ENCODE measurements around the gene GPR4.

The GPR4 gene

DNA sequence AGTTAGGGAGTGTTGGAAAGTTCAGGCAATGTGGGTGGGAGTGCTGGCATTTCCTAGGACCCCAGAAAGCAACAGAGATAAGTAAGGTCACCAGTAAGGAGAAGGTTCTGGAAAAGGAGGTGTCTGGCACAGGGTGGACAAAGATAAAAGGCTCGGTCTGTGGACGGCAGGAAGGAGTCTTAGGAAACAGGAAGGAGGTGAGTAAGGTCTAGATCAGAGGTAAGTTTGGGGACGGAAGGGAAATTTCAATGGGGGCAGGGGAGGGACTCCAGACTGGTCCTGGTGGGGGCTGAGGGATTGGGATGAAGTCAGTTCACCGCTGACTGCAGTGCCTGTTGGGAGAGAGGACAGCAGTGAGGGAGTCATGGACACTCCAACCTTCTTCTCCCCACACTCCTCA lies 9.6 kb downstream of the GPR4 start:
- H3K27me3 ChIP-seq (ENCODE audit: control insufficient read depth, insufficient read depth, low read length), result peaks cover 9% of the 10 kb centered on the region
- no peak overlapping the region for H3K4me3 ChIP-seq (ENCODE audit: low read length)
- no peak overlapping the region for H3K9ac ChIP-seq (ENCODE audit: low read length)
- no peaks in the 10 kb centered on the region for H3K4me1 ChIP-seq (ENCODE audit: control insufficient read depth, insufficient read depth, low read length)
- H3K36me3 ChIP-seq (ENCODE audit: control insufficient read depth, insufficient read depth, low read length), result no peaks in the 10 kb centered on the region
- H3K27ac ChIP-seq (ENCODE audit: low read depth, low read length), result no peak overlapping the region

DNA sequence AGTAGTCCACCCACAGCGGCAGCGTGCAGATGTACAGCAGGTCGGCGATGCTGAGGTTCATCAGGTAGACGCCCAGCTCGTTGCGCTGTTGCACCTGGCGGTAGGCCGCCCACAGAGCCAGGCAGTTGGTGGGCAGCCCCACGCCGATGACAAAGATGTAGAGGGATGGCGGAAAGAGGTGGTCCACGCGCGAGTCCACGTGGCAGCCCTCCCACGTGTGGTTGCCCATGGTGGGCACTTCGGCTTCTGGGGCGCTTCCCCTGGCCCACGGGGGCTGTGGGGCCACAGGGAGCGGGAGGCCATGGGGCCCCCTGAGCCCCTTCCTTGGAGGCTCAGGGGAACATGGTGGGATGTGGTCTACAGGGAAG lies 10.4 kb downstream of the GPR4 start:
- H3K36me3 ChIP-seq (ENCODE audit: control insufficient read depth, insufficient read depth, low read length), result no peaks in the 10 kb centered on the region
- H3K4me3 ChIP-seq (ENCODE audit: low read length), result no peak overlapping the region
- peaks cover 9% of the 10 kb centered on the region for H3K27me3 ChIP-seq (ENCODE audit: control insufficient read depth, insufficient read depth, low read length)
- no peaks in the 10 kb centered on the region for H3K4me1 ChIP-seq (ENCODE audit: control insufficient read depth, insufficient read depth, low read length)
- no peak overlapping the region for H3K9ac ChIP-seq (ENCODE audit: low read length)
- H3K27ac ChIP-seq (ENCODE audit: low read depth, low read length), result no peak overlapping the region

DNA sequence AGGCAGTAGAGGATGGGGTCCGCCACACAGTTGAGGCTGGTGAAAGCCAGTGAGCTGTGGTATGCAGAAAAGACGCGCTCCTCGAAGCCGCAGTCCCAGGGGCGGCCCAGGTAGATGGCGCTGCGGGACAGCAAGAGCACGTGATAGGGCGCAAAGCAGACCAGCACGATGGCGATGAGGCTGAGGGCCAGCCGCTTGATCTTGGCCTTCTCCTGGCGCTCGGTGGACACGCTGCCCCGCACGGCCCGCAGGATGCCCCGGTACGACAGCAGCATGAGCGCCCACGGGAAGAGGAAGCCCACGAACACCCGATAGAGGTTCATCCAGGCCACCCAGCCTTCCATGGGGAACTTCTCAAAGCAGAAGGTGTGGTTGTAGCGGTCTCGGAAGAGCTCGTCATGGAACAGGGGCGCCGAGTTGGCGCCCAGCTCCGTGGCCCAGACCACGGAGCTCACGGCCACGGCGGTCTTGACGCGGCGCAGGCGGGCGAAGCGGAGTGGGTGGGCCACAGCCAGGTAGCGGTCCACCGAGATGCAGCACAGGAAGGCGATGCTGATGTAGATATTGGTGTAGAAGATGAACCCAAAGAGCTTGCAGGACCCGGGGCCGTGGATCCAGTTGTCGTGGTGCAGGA lies 10.9 kb downstream of the GPR4 start:
- H3K4me3 ChIP-seq (ENCODE audit: low read length), result no peak overlapping the region
- peaks cover 9% of the 10 kb centered on the region for H3K27me3 ChIP-seq (ENCODE audit: control insufficient read depth, insufficient read depth, low read length)
- no peaks in the 10 kb centered on the region for H3K36me3 ChIP-seq (ENCODE audit: control insufficient read depth, insufficient read depth, low read length)
- no peak overlapping the region for H3K9ac ChIP-seq (ENCODE audit: low read length)
- no peak overlapping the region for H3K27ac ChIP-seq (ENCODE audit: low read depth, low read length)
- no peaks in the 10 kb centered on the region for H3K4me1 ChIP-seq (ENCODE audit: control insufficient read depth, insufficient read depth, low read length)

DNA sequence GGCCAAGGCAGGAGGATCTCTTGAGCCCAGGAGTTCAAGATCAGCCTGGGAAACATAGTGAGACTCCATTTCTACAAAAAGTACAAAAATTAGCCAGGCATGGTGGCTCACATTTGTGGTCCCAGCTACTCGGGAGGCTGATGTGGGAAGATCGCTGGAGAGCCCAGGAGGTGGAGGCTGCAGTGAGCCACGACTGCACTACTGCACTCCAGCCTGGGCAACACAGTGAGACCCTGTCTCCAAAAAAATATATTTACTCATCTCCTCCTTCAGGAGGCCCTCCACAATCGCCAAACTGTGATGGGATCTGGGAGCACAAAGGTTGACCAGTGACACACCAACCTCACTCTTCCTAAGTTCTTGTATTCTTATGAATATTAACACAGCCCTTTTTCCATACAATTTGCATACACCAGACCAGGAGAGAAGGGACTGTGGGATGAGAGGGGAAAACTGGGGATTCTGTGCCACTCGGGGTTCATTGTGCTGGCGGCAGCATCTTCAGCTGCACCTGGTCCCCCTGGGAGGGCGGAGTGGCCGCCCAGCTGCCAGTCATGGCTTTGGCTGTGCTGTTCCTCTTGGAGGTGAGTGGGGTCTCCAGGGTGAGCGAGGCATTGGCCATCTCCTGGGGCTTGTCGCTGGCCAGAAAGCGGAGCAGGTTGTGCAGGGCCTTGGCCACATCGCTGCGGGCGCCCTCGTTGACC lies 11.6 kb downstream of the GPR4 start:
- H3K36me3 ChIP-seq (ENCODE audit: control insufficient read depth, insufficient read depth, low read length), result no peaks in the 10 kb centered on the region
- no peak overlapping the region for H3K4me3 ChIP-seq (ENCODE audit: low read length)
- no peaks in the 10 kb centered on the region for H3K4me1 ChIP-seq (ENCODE audit: control insufficient read depth, insufficient read depth, low read length)
- peaks cover 9% of the 10 kb centered on the region for H3K27me3 ChIP-seq (ENCODE audit: control insufficient read depth, insufficient read depth, low read length)
- no peak overlapping the region for H3K9ac ChIP-seq (ENCODE audit: low read length)
- no peak overlapping the region for H3K27ac ChIP-seq (ENCODE audit: low read depth, low read length)

DNA sequence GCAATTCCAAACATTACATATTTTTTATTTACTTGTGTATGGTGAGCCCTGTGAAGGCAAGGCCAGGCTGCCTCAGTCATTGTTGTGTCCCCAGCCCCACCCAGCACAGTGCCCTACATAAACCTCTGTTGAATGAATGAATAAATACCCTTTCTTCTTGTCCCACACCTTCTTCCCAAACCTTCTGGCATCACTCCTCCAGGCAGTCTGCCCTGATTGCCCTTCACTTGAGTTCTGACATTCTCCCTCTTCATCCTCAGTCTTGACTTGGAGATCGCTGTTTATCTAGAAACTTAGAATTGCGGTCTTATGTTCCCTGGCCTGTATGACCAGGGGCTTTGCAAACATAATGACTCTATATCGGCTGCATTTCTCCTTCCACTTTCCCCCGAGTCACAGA lies 12.2 kb downstream of the GPR4 start:
- peaks cover 9% of the 10 kb centered on the region for H3K27me3 ChIP-seq (ENCODE audit: control insufficient read depth, insufficient read depth, low read length)

DNA sequence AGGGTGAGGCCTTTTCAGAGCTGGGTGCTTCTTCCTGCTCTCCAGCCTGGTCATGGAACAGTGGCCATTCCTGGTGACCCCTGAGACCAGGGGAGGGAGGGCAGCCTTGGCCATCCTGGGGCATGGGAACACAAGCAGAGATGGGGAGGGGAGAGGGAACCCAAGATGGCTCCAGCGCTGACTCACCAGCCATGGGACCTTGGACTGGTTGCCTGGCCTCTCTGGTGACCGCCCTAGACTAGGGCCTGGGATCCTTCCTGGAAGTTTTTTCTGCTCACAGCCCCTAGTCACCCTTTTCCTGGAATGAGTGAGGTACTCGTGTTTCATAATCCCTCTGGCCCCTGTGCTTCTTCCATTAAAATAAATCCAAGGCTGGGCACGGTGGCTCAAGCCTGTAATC lies 14.1 kb downstream of the GPR4 start:
- peaks cover 9% of the 10 kb centered on the region for H3K27me3 ChIP-seq (ENCODE audit: control insufficient read depth, insufficient read depth, low read length)
- H3K4me3 ChIP-seq (ENCODE audit: low read length), result no peak overlapping the region
- no peak overlapping the region for H3K9ac ChIP-seq (ENCODE audit: low read length)
- H3K4me1 ChIP-seq (ENCODE audit: control insufficient read depth, insufficient read depth, low read length), result no peaks in the 10 kb centered on the region
- H3K36me3 ChIP-seq (ENCODE audit: control insufficient read depth, insufficient read depth, low read length), result no peaks in the 10 kb centered on the region
- H3K27ac ChIP-seq (ENCODE audit: low read depth, low read length), result no peak overlapping the region

More for the DNA sequence above, 12.2 kb downstream of the GPR4 start:
- no peaks in the 10 kb centered on the region for H3K4me1 ChIP-seq (ENCODE audit: control insufficient read depth, insufficient read depth, low read length)
- H3K27ac ChIP-seq (ENCODE audit: low read depth, low read length), result no peak overlapping the region
- H3K9ac ChIP-seq (ENCODE audit: low read length), result no peak overlapping the region
- H3K4me3 ChIP-seq (ENCODE audit: low read length), result no peak overlapping the region
- H3K36me3 ChIP-seq (ENCODE audit: control insufficient read depth, insufficient read depth, low read length), result no peaks in the 10 kb centered on the region

DNA sequence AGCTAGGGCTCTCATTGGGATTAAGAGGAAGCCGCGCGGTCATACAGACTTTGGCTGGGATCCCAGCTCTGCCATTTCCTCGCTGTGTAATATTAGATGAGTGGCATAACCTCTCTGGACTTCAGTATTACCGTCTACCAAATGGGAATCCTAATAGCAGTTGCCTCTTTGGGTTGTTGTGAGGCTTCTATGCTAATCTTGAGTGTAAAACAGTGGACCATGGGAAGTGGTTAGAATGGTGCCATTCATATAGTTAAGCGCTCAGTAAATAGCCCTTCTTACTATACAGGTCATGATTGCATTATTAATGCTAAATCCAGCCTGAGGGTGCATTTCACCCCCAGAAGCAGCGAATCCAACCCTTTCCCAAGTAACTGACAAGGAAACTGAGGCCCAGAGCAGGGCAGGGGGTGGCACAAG lies 16.8 kb downstream of the GPR4 start:
- Histone ChIP-seq H3K36me3 (ENCODE audit: control insufficient read depth, insufficient read depth, low read length) (peaks cover 6% of the 10 kb centered on the region), H3K27me3 (ENCODE audit: control insufficient read depth, insufficient read depth, low read length) (no peaks in the 10 kb centered on the region), H3K4me1 (ENCODE audit: control insufficient read depth, insufficient read depth, low read length) (no peaks in the 10 kb centered on the region), H3K9ac (ENCODE audit: low read length) (peak overlapping the region; percentile 61), H3K4me3 (ENCODE audit: low read length) (peak overlapping the region; percentile 73), H3K27ac (ENCODE audit: low read depth, low read length) (peak overlapping the region; percentile 100)

DNA sequence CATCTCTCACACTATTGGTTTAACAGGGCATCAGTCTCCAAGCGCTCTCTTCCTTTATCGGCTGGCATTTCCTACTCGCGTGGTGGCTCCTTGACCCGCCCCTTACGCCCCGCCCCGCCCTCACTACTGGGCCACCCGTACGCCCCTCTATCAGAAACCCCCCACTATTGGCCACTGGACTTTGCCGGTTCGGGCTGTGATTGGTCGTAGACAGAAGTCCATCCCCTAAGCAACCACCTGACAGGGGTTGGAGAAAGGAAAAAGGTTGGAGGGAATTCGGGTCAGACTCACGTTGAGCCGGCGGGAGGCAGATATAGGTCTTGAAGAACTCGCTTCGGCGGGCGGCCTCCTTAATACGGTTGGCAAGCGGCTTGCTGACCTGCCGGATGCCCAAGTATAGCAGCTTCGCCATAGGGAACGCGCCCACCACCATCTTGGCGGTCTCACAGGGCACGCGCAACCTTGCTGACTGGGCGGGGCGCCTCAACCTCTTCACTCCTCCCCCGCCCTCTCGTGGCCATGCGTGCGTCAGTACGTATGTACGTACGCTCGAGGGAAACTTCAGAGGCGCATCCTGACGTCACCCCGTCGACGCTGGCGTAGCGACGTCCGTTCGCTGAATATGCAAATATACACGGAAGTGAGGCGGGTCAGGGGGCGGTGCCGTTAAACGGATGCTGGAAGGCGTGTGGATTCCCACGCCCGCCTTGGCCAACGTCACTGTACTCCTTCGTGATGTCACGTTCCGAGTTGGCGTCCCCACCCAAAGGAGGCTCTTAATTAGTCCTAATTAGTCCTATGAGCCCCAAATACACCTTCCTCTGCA lies 17.5 kb downstream of the GPR4 start, which contains the start of gene OPA3:
Gene OPA3 (minus strand): TSS at position 471 of the 826 bp plus-strand sequence. CDS start 38 bp downstream, at position 433.
- H3K9ac ChIP-seq (ENCODE audit: low read length), result peak within 1 kb of the TSS; percentile 83
- H3K4me1 ChIP-seq (ENCODE audit: control insufficient read depth, insufficient read depth, low read length), result no peaks in the 10 kb centered on the region
- peak within 1 kb of the TSS; percentile 90 for H3K4me3 ChIP-seq (ENCODE audit: low read length)
- peak within 1 kb of the TSS; percentile 100 for H3K27ac ChIP-seq (ENCODE audit: low read depth, low read length)
- peaks cover 6% of the 10 kb centered on the region for H3K36me3 ChIP-seq (ENCODE audit: control insufficient read depth, insufficient read depth, low read length)
- no peaks in the 10 kb centered on the region for H3K27me3 ChIP-seq (ENCODE audit: control insufficient read depth, insufficient read depth, low read length)

DNA sequence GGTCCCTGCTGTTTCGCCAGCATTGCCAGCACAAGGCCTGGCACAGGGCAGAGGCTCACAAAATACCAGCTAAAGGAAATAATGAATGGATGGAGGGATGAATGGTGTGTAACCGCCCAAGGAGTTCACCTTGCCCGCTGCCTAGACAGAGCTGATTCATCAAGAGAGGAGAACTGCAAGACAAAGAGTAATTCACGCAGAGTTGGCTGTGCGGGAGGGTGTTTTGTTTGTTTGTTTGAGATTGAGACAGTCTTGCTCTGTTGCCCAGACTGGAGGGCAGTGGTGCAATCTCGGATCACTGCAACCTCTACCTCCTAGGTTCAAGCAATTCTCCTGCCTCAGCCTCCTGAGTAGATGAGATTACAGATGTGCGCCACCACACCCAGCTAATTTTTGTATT lies 20.4 kb downstream of the GPR4 start:
- Histone ChIP-seq H3K27me3 (ENCODE audit: control insufficient read depth, insufficient read depth, low read length) (no peaks in the 10 kb centered on the region), H3K4me3 (ENCODE audit: low read length) (no peak overlapping the region), H3K4me1 (ENCODE audit: control insufficient read depth, insufficient read depth, low read length) (peaks cover 10% of the 10 kb centered on the region), H3K27ac (ENCODE audit: low read depth, low read length) (no peak overlapping the region), H3K36me3 (ENCODE audit: control insufficient read depth, insufficient read depth, low read length) (peaks cover 6% of the 10 kb centered on the region), H3K9ac (ENCODE audit: low read length) (no peak overlapping the region)

DNA sequence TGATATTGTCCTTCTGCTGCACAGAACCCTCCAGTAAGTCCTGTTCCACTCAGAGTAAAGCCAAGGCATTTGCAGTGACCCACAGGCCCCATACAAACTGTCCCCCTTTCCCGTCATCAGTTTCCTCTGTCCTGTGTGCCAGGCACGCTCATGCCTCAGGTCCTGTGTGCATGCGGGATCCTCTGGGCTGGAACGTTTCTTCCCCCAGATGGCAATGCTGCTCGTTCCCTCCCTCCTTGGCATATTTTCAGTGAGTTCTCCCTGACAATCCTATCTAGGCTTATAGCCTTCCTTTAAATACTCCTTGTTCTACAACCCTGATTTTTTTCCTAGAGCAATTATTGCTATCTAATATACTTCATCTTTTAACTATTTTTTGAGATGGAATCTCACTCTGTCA lies 23.2 kb downstream of the GPR4 start:
- Histone ChIP-seq H3K4me3 (ENCODE audit: low read length) (no peak overlapping the region), H3K4me1 (ENCODE audit: control insufficient read depth, insufficient read depth, low read length) (peaks cover 11% of the 10 kb centered on the region), H3K36me3 (ENCODE audit: control insufficient read depth, insufficient read depth, low read length) (peaks cover 6% of the 10 kb centered on the region), H3K27me3 (ENCODE audit: control insufficient read depth, insufficient read depth, low read length) (no peaks in the 10 kb centered on the region), H3K9ac (ENCODE audit: low read length) (no peak overlapping the region), H3K27ac (ENCODE audit: low read depth, low read length) (no peak overlapping the region)

DNA sequence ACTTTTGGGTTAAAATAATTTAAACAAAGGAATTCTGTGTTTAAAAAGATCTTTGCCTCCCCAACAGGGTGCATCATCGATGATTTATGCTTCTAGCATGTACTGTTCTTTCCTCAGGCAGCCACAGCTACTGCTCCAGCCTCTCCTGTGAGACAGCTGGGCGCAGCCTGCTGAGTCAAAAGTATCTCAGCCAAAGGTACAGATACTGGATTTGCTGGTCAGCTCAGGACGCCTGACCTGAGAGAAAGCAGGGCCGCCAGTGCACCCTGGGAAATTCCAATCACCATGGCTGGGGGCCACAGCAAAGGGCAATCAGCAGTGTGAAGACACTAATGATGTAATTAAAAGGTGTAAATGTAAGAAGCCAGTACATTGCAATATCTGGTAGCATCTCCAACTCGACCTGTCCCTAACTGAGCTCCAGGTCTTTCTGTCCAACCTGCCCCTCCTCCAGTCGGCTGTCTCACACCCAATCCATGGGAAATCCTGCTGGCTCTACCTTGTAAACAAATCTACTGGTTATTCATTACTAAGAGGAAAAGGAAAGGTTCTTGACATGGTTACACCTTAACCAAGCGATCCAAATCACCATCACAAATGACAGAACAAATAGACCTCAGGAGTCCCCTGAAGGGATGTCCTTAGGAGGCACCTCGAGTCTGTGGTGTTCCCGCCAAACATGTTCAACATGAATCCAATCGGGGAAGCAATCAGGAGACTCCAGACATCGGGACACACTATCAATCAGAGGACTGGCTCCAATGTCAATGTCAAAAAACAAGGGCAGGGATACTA lies 24.7 kb downstream of the GPR4 start:
- H3K27ac ChIP-seq (ENCODE audit: low read depth, low read length), result peak overlapping the region; percentile 62

DNA sequence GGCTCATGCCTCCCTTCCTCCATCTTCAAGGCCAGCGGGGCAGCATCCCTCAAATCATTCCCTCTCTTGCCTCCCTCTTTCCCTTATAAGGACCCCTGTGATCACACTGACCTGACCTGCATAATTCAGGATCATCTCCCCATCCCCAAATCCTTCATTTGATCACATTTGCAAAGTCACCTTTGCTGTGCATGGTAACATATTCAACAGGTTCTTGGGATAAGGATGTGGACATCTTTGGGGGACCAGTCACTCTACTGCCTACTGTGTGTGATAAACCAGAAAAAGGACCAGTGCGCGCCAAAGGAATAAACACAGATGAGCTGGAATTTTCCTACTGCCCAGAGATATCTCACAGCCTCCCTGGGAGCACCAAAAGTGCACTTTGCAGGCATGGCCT lies 25.3 kb downstream of the GPR4 start:
- Histone ChIP-seq H3K36me3 (ENCODE audit: control insufficient read depth, insufficient read depth, low read length) (peaks cover 6% of the 10 kb centered on the region), H3K9ac (ENCODE audit: low read length) (no peak overlapping the region), H3K4me3 (ENCODE audit: low read length) (no peak overlapping the region), H3K27me3 (ENCODE audit: control insufficient read depth, insufficient read depth, low read length) (no peaks in the 10 kb centered on the region), H3K27ac (ENCODE audit: low read depth, low read length) (peak overlapping the region; percentile 62), H3K4me1 (ENCODE audit: control insufficient read depth, insufficient read depth, low read length) (peaks cover 11% of the 10 kb centered on the region)

More for the DNA sequence above, 24.7 kb downstream of the GPR4 start:
- Histone ChIP-seq H3K9ac (ENCODE audit: low read length) (no peak overlapping the region), H3K4me3 (ENCODE audit: low read length) (no peak overlapping the region), H3K36me3 (ENCODE audit: control insufficient read depth, insufficient read depth, low read length) (peaks cover 6% of the 10 kb centered on the region), H3K4me1 (ENCODE audit: control insufficient read depth, insufficient read depth, low read length) (peaks cover 11% of the 10 kb centered on the region), H3K27me3 (ENCODE audit: control insufficient read depth, insufficient read depth, low read length) (no peaks in the 10 kb centered on the region)
